GM12891 (cell line): Measurements from ENCODE around the gene MBTD1.
"Not testable (repeated sequence)": the region's sequence is repeated elsewhere in the genome, so short reads cannot be mapped to it uniquely, and the experiment has no call there.

Experiments used
- POLR2A ChIP-seq: IDR thresholded peaks from 2 replicates; pipeline ENCODE4 v1.6.1; 2011; ENCODE audit warnings: low read depth, low read length, control low read depth
- POLR2AphosphoS5 ChIP-seq: IDR thresholded peaks from 2 replicates; pipeline ENCODE4 v1.6.1; 2011; ENCODE audit warnings: low read depth, low read length, control low read depth
- TAF1 ChIP-seq: IDR thresholded peaks from 2 replicates; pipeline ENCODE4 v1.6.1; 2011; ENCODE audit warnings: low read depth, low read length, control low read depth

GRCh38 chr17:51225523-51225922, 34.3 kb downstream of the MBTD1 start:
- not testable (repeated sequence) for TF ChIP-seq TAF1, POLR2AphosphoS5, POLR2A
